SKM-1 (cell line): Measurements from ENCODE around the gene ZNF624.
"Not testable (repeated sequence)": the region's sequence is repeated elsewhere in the genome, so short reads cannot be mapped to it uniquely, and the experiment has no call there.

ENCODE experiments used
- DNase-seq: peaks from one replicate; lab custom pipeline; 2025; ENCODE audit not compliant: unreplicated experiment; lab: John Stamatoyannopoulos, UW

ZNF624 gene

GRCh38 chr17:16653367-16654041, at the start of gene ZNF624:
ZNF624 (minus strand) TSS chr17:16653850.
- peak; percentile 67 for DNase-seq

GRCh38 chr17:16697603-16698002, 44.0 kb upstream of the ZNF624 start:
- not testable (repeated sequence) for DNase-seq

- not testable (repeated sequence) for DNase-seq
These were observed 36.8 kb upstream of the ZNF624 start for GRCh38 chr17:16690447-16690846.

GRCh38 chr17:16689731-16690281, 36.2 kb upstream of the ZNF624 start, which contains the start of gene CCDC144A:
CCDC144A (plus strand) TSS chr17:16690241; CDS start chr17:16690401, 160 bp downstream.
- not testable (repeated sequence) for DNase-seq

- DNase-seq, result not testable (repeated sequence)
These were observed 33.5 kb upstream of the ZNF624 start for GRCh38 chr17:16687151-16687550.

GRCh38 chr17:16686019-16686418, 32.4 kb upstream of the ZNF624 start:
- DNase-seq, result not testable (repeated sequence)

- DNase-seq, result not testable (repeated sequence)
These were observed 29.9 kb upstream of the ZNF624 start for GRCh38 chr17:16683290-16684138.

- no peak for DNase-seq
These were observed 23.1 kb upstream of the ZNF624 start for GRCh38 chr17:16676676-16677268.

- not testable (repeated sequence) for DNase-seq
These were observed 13.4 kb upstream of the ZNF624 start for GRCh38 chr17:16666907-16667636.

- DNase-seq, result not testable (repeated sequence)
These were observed 12.9 kb upstream of the ZNF624 start for GRCh38 chr17:16666553-16666906.

- no peak for DNase-seq
These were observed 9.3 kb upstream of the ZNF624 start for GRCh38 chr17:16662936-16663335.

GRCh38 chr17:16661217-16661616, 7.6 kb upstream of the ZNF624 start:
- no peak for DNase-seq

- no peak for DNase-seq
These were observed 743 bp downstream of the ZNF624 start for GRCh38 chr17:16652847-16653366.

- no peak for DNase-seq
These were observed 1.4 kb downstream of the ZNF624 start for GRCh38 chr17:16652252-16652651.

GRCh38 chr17:16649585-16649984, 4.1 kb downstream of the ZNF624 start:
- no peak for DNase-seq

GRCh38 chr17:16639438-16639837, 14.2 kb downstream of the ZNF624 start:
- DNase-seq, result no peak

- DNase-seq, result no peak
These were observed 30.4 kb downstream of the ZNF624 start for GRCh38 chr17:16623282-16623681.

GRCh38 chr17:16622540-16623277, 30.9 kb downstream of the ZNF624 start:
- no peak for DNase-seq

GRCh38 chr17:16617481-16618060, 36.1 kb downstream of the ZNF624 start:
- DNase-seq, result no peak
